HS-5 (cell line): Measurements from ENCODE around the gene LRGUK.
"Not testable (repeated sequence)": the region's sequence is repeated elsewhere in the genome, so short reads cannot be mapped to it uniquely, and the experiment has no call there.

Source experiments
- DNase-seq: peaks from one replicate; pipeline ENCODE4 v3.0.0-alpha.2; 2012; ENCODE audit warnings: low read depth

The LRGUK gene

GRCh38 chr7:134187893-134188292 lies 60.8 kb downstream of the LRGUK start:
- DNase-seq: no peak

GRCh38 chr7:134188311-134188710 lies 61.2 kb downstream of the LRGUK start:
- no peak for DNase-seq

GRCh38 chr7:134189559-134189958 lies 62.4 kb downstream of the LRGUK start:
- no peak for DNase-seq

GRCh38 chr7:134191876-134192275 lies 64.7 kb downstream of the LRGUK start:
- no peak for DNase-seq

- DNase-seq: no peak
Observed at GRCh38 chr7:134193240-134193639, 66.1 kb downstream of the LRGUK start.

DNA sequence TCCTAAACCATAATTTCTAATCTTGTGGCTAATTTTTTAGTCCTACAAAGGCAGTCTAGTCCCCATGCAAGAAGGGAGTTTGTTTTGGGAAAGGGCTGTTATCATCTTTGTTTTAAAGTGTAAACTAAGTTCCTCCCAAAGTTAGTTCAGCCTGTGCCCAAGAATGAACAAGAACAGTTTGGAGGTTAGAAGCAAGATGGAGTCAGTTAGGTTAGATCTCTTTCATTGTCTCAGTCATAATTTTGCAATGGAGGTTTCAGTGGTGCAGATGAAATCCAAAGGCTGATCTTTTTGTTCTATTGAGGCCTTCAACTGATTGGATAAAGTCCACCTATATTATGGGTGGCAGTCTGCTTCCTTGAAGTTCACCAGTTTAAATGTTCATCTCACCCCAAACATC lies 68.1 kb downstream of the LRGUK start:
- no peak for DNase-seq

- no peak for DNase-seq
Observed at GRCh38 chr7:134196439-134196838, 69.3 kb downstream of the LRGUK start.

- DNase-seq: no peak
Observed at GRCh38 chr7:134197345-134197744, 70.2 kb downstream of the LRGUK start.

DNA sequence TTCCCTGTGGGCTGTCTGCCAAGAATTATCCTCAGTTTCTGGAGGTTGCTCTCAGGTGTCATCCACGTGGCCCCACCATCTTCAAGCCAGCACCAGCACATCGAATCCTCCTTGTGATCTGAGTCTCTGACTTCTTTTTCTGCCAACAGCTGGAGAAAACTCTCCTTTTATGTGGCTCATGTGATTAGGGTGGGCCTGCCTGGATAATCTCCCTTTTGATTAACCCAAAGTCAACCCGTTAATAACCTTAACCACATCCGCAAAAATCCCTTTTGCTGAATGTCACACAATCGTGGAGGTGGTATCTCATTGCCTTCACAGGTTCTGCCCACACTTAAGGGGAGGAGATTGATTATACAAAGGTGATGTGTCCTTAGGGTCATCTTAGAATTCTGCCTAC lies 73.8 kb downstream of the LRGUK start:
- DNase-seq: no peak

DNA sequence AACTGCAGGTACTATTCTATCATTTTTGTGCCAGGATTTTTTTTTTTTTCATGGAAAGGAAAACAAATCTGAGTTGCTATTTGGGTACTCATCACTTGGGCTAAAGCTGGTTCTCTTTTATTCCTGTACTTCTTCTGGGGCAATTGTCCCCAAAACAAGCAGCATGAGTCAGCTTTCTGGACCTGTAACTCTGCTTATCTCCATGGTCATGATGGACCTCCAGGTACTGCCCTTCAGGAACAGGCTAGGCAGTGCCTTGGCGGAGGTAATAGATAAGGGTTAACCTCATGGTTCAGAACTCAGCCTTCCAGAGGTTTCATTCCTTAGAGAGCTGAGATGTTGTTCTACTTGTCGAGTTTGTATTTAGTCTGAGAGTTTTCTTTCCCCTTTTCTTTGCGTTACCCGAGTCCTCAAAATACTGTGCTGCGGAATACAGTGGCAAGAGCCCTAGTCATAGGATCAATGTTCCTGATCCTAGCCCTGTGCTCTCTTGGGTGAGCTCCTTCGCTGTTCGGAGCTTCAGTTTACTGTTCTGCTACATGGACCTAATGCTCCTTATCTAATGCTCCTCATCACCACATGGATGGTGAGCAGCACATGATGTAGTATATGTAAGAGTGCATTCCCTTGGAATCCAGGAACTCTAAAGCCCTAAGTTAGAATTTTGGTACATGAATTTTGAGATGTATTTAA lies 74.6 kb downstream of the LRGUK start:
- no peak for DNase-seq

GRCh38 chr7:134203186-134203889 lies 76.2 kb downstream of the LRGUK start:
- no peak for DNase-seq

DNA sequence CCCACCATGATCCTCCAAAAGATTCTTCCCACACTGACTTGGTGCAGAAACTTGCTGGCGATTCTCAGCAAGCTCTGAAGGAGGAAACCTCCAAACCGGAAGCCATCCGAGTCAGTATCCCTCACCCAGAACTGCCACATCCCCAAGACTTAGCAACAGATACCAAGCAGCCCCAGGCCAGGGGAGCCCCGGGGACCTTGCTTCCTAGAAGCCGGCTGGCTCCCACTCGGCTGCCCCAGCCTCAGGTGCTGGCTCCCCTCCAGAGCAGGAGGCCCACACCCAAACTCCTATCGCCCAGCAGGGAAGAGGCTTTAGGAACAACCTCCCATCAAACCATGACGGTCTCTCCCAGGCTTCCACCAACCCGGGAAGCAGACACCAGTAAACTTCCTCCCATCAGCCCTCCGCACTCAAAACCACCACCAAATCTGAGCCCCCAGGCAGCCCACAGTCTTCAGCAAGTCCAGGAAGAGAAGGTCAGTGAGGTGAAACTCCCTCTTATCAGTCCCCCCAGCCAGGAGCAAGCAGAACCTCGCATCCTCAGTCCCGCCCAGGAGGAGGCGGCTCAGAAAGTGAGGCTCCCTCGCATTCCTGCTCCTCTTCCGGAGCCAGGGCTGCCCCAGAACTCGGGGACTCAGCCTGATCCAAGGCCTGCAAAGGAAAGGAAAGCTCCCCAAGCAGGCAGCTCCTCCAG lies 82.3 kb downstream of the LRGUK start:
- DNase-seq: no peak

- DNase-seq: no peak
Observed at GRCh38 chr7:134210227-134210626, 83.1 kb downstream of the LRGUK start.

GRCh38 chr7:134210976-134211663 lies 84.0 kb downstream of the LRGUK start:
- DNase-seq: no peak

DNA sequence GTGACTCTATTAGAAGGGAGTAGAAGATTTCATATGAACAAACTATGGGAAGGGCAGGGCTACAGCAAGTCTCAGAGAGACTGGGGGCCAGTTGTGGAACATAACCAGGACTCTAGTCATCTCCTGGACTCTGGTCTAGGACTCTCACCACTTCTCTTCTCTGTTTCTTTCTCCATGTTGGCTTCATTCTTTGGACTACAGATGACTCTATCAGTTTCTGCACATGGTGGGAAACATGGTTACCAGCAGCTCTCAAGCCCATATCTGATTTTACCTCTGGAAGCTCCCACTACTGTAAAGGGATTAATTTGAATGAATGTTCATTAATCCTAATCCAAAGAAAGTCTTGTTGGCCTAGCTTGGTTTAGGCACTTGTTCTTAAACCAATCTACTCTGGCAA lies 84.7 kb downstream of the LRGUK start:
- no peak for DNase-seq

DNA sequence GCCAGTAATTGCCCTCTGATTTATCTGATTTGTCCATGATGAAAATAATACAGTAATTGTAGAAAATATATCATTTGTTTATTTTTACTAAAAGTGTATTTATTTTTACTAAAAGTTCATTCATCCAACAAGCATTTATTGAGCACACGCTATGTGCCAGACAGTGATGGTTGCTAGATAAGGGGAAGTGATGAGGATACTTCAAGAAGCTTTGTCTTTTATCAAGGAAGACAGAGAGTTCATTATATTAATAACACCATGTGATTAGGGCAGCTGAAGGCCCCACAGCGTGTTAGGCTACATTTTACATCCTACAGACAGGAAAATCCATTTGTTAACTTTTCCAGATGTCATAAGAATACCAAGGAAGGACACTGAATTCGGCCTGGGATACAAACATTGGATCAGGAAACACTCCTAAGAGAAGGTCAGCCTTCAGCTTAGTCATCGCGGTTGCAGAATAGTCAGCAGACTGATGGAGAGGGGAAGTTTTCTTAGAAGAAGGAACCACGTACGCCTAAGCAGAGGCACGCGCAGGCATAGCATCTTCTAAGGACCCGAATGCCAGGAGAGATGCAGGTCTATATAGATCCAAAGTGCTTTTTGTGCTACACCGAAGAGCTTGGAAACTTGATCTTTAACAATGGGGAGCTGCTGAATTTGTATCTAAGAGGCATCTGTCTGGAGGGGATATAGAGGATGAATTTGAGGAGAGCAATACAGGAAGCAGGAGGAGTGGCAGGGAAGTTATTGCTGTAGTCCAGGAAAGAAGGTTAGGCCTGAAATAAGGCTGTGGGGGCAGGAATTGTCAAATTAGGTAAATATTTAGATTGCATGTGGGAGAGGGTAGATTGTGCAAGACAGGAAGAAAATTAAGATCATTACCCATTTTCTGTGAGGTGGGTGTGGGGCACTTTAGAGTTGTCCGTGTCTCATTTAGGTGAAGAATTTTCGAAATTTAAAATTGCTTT lies 85.7 kb downstream of the LRGUK start:
- no peak for DNase-seq

- DNase-seq: no peak
Observed at GRCh38 chr7:134220236-134220635, 93.1 kb downstream of the LRGUK start.

DNA sequence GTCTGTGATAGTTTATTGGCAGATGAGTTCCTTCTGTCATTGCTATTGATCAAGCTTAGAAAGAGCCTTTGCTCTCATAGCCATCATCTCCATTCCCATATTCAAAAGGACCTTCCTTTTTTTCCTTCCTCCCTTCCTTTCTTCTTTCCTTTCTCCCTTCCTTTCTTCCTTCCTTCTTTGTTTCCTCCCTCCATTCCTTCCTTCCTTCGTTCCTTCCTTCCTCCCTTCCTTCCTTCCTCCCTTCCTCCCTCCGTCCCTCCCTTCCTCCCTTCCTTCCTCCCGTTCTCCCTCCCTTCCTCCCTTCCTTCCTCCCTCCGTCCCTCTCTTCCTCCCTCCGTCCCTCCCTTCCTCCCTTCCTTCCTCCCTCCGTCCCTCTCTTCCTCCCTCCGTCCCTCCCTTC lies 104.2 kb downstream of the LRGUK start:
- DNase-seq: not testable (repeated sequence)

- DNase-seq: no peak
Observed at GRCh38 chr7:134234216-134234615, 107.1 kb downstream of the LRGUK start.

GRCh38 chr7:134245253-134245652 lies 118.1 kb downstream of the LRGUK start:
- DNase-seq: no peak

GRCh38 chr7:134246347-134246746 lies 119.2 kb downstream of the LRGUK start:
- no peak for DNase-seq
